Activated CD8-positive, alpha-beta memory T cell treated with anti-CD3 and anti-CD28 coated beads for 48 hours (primary cell): Measurements from ENCODE around the gene CHRM3.
"Not testable (repeated sequence)": the region's sequence is repeated elsewhere in the genome, so short reads cannot be mapped to it uniquely, and the experiment has no call there.

Source experiments
- DNase-seq, 3 experiments: peaks; one replicate each; pipeline ENCODE4 v3.0.0-alpha.2; 2020; ENCODE audit warnings: low read depth in 2 of 3, low spot score in 2 of 3

CHRM3 gene

GRCh38 chr1:239386453-239387303, at the start of gene CHRM3:
Gene CHRM3, plus strand, starts transcription at chr1:239386568. Its CDS starts 520,884 bp downstream, at chr1:239907452.
- DNase-seq = peak in 1 of 3 experiments; percentile 4

- no peak for DNase-seq
Observed at GRCh38 chr1:239337799-239338430, 48.5 kb upstream of the CHRM3 start.

GRCh38 chr1:239347776-239348175, 38.6 kb upstream of the CHRM3 start:
- no peak for DNase-seq

GRCh38 chr1:239348635-239349353, 37.6 kb upstream of the CHRM3 start:
- no peak for DNase-seq

- no peak for DNase-seq
Observed at GRCh38 chr1:239349699-239350098, 36.7 kb upstream of the CHRM3 start.

- DNase-seq = no peak
Observed at GRCh38 chr1:239353536-239353935, 32.8 kb upstream of the CHRM3 start.

- DNase-seq = no peak
Observed at GRCh38 chr1:239354231-239354630, 32.1 kb upstream of the CHRM3 start.

GRCh38 chr1:239357867-239358266, 28.5 kb upstream of the CHRM3 start:
- no peak for DNase-seq

- no peak for DNase-seq
Observed at GRCh38 chr1:239361403-239361802, 25.0 kb upstream of the CHRM3 start.

GRCh38 chr1:239363930-239364329, 22.4 kb upstream of the CHRM3 start:
- no peak for DNase-seq

- DNase-seq = no peak
Observed at GRCh38 chr1:239367196-239367810, 19.1 kb upstream of the CHRM3 start.

- no peak for DNase-seq
Observed at GRCh38 chr1:239368436-239369109, 17.8 kb upstream of the CHRM3 start.

GRCh38 chr1:239370869-239371268, 15.5 kb upstream of the CHRM3 start:
- DNase-seq = not testable (repeated sequence)

- DNase-seq = no peak
Observed at GRCh38 chr1:239382666-239383065, 3.7 kb upstream of the CHRM3 start.

GRCh38 chr1:239383714-239384113, 2.7 kb upstream of the CHRM3 start:
- DNase-seq = no peak

GRCh38 chr1:239387304-239388158, 1.2 kb downstream of the CHRM3 start:
- DNase-seq = no peak

GRCh38 chr1:239388159-239388485, 1.8 kb downstream of the CHRM3 start:
- no peak for DNase-seq

- DNase-seq = no peak
Observed at GRCh38 chr1:239388578-239388977, 2.2 kb downstream of the CHRM3 start.

GRCh38 chr1:239389703-239390102, 3.3 kb downstream of the CHRM3 start:
- DNase-seq = no peak

GRCh38 chr1:239392271-239392670, 5.9 kb downstream of the CHRM3 start:
- no peak for DNase-seq
